H9 (cell line): ENCODE results near the gene NEAT1. TPM values are rescaled to one million over a fixed set of nuclear protein-coding genes. Genes with fewer than 3 reads are reported as not detected.
A peak's percentile ranks its signal among the peaks of the same experiment; 100 is the strongest.

Experiments used
- DNase-seq: peaks from one replicate; pipeline ENCODE4 v3.0.0-alpha.2; 2017
- H2AFZ ChIP-seq: one replicate; pipeline ENCODE4 v1.6.1; 2013; ENCODE audit warnings: mild to moderate bottlenecking, low read length, control low read depth, moderate library complexity
- H2AK5ac ChIP-seq: 2 replicates; pipeline ENCODE4 v1.6.1; 2013; ENCODE audit warnings: low read length, control low read depth, mixed read lengths; ENCODE audit not compliant: insufficient read length
- H2BK120ac ChIP-seq: one replicate; pipeline ENCODE4 v1.6.1; 2013; ENCODE audit warnings: low read depth, mild to moderate bottlenecking, low read length, control low read depth, inconsistent platforms; ENCODE audit not compliant: poor library complexity, severe bottlenecking
- H2BK12ac ChIP-seq: 2 replicates; pipeline ENCODE4 v1.6.1; 2013; ENCODE audit warnings: low read length, control low read depth, mixed read lengths, low read depth; ENCODE audit not compliant: insufficient read length
- H2BK15ac ChIP-seq: 2 replicates; pipeline ENCODE4 v1.6.1; 2013; ENCODE audit warnings: low read depth, low read length, control low read depth
- H2BK20ac ChIP-seq: one replicate; pipeline ENCODE4 v1.6.1; 2013; ENCODE audit warnings: low read depth, mild to moderate bottlenecking, low read length, control low read depth, inconsistent platforms; ENCODE audit not compliant: poor library complexity, severe bottlenecking
- H2BK5ac ChIP-seq: 2 replicates; pipeline ENCODE4 v1.6.1; 2013; ENCODE audit warnings: low read length, control low read depth, mixed read lengths; ENCODE audit not compliant: insufficient read length
- H3K14ac ChIP-seq: 2 replicates; pipeline ENCODE4 v1.6.1; 2013; ENCODE audit warnings: low read length, control low read depth; ENCODE audit not compliant: insufficient read depth
- H3K18ac ChIP-seq: 2 replicates; pipeline ENCODE4 v1.6.1; 2013; ENCODE audit warnings: low read depth, mild to moderate bottlenecking, mixed read lengths, low read length, control low read depth; ENCODE audit not compliant: insufficient read length
- H3K23ac ChIP-seq: 2 replicates; pipeline ENCODE4 v1.6.1; 2013; ENCODE audit warnings: low read length, control low read depth, mixed read lengths, low read depth; ENCODE audit not compliant: insufficient read length
- H3K23me2 ChIP-seq: 2 replicates; pipeline ENCODE4 v1.6.1; 2013; ENCODE audit warnings: low read depth, mild to moderate bottlenecking, mixed read lengths, low read length, control low read depth; ENCODE audit not compliant: insufficient read length, poor library complexity, severe bottlenecking
- H3K27ac ChIP-seq: 2 replicates; pipeline ENCODE4 v1.5.1; 2013; ENCODE audit warnings: low read length, control low read depth, mixed read lengths, low read depth; ENCODE audit not compliant: insufficient read length
- H3K27me3 ChIP-seq: 2 replicates; pipeline ENCODE4 v1.6.1; 2013; ENCODE audit warnings: low read length, control low read depth, inconsistent platforms; ENCODE audit not compliant: insufficient read depth
- H3K4ac ChIP-seq: 2 replicates; pipeline ENCODE4 v1.6.1; 2013; ENCODE audit warnings: low read depth, mild to moderate bottlenecking, control low read depth, inconsistent platforms, low read length, moderate library complexity
- H3K4me1 ChIP-seq: 2 replicates; pipeline ENCODE4 v1.6.1; 2013; ENCODE audit warnings: low read length, control low read depth, inconsistent platforms; ENCODE audit not compliant: insufficient read depth
- H3K4me2 ChIP-seq: 2 replicates; pipeline ENCODE4 v1.6.1; 2013; ENCODE audit warnings: low read length, control low read depth, mixed read lengths; ENCODE audit not compliant: insufficient read length, insufficient read depth
- H3K56ac ChIP-seq: 2 replicates; pipeline ENCODE4 v1.6.1; 2013; ENCODE audit warnings: low read depth, mild to moderate bottlenecking, mixed read lengths, low read length, control low read depth; ENCODE audit not compliant: insufficient read length
- H3K79me1 ChIP-seq: 2 replicates; pipeline ENCODE4 v1.6.1; 2013; ENCODE audit warnings: low read depth, mild to moderate bottlenecking, moderate library complexity, low read length, control low read depth, inconsistent platforms; ENCODE audit not compliant: insufficient read depth, poor library complexity, severe bottlenecking
- H3K79me2 ChIP-seq: 2 replicates; pipeline ENCODE4 v1.6.1; 2013; ENCODE audit warnings: low read length, control low read depth, inconsistent platforms; ENCODE audit not compliant: insufficient read depth
- H3K9ac ChIP-seq: 2 replicates; pipeline ENCODE4 v1.6.1; 2013; ENCODE audit warnings: low read length, control low read depth, mixed read lengths; ENCODE audit not compliant: insufficient read length; ENCODE audit errors: extremely low read depth
- H3K9me3 ChIP-seq: one replicate; pipeline ENCODE4 v1.6.1; 2013; ENCODE audit warnings: low read depth, low read length, inconsistent platforms; ENCODE audit not compliant: control insufficient read depth
- H3T11ph ChIP-seq: one replicate; pipeline ENCODE4 v1.6.1; 2013; ENCODE audit warnings: mild to moderate bottlenecking, low read length, control low read depth, inconsistent platforms
- H4K20me1 ChIP-seq: one replicate; pipeline ENCODE4 v1.6.1; 2013; ENCODE audit not compliant: control insufficient read depth, insufficient read length, insufficient read depth
- H4K5ac ChIP-seq: 2 replicates; pipeline ENCODE4 v1.6.1; 2013; ENCODE audit warnings: low read depth, mild to moderate bottlenecking, mixed read lengths, low read length, control low read depth; ENCODE audit not compliant: insufficient read length
- H4K8ac ChIP-seq: replicated peaks from 2 replicates; pipeline ENCODE4 v1.6.1; 2013; ENCODE audit warnings: low read length, control low read depth, mixed read lengths, low read depth; ENCODE audit not compliant: insufficient read length
- H4K91ac ChIP-seq: 2 replicates; pipeline ENCODE4 v1.6.1; 2013; ENCODE audit warnings: low read depth, mild to moderate bottlenecking, moderate library complexity, mixed read lengths, low read length, control low read depth; ENCODE audit not compliant: insufficient read length
- H3K27ac Mint-ChIP-seq, 3 experiments: 2 replicates in 2 of 3; 3 replicates in 1 of 3; pipeline ENCODE4 v1.8.0; 2020 to 2021; ENCODE audit warnings: mixed read lengths in 3 of 3, mild to moderate bottlenecking in 1 of 3, moderate library complexity in 1 of 3
- H3K27me3 Mint-ChIP-seq: 2 replicates; pipeline ENCODE4 v1.8.0; 2021; ENCODE audit warnings: low read depth, mild to moderate bottlenecking, moderate library complexity, mixed read lengths
- H3K36me3 Mint-ChIP-seq, 3 experiments: 2 replicates in 2 of 3; 3 replicates in 1 of 3; pipeline ENCODE4 v1.8.0; 2020 to 2021; ENCODE audit warnings: low read depth in 3 of 3, mixed read lengths in 3 of 3; ENCODE audit not compliant: insufficient read depth in 1 of 3
- H3K4me1 Mint-ChIP-seq, 2 experiments: 2 replicates each; pipeline ENCODE4 v1.8.0; 2020; ENCODE audit warnings: mixed read lengths in 2 of 2
- H3K4me3 Mint-ChIP-seq, 2 experiments: 2 replicates in 1 of 2; 3 replicates in 1 of 2; pipeline ENCODE4 v1.8.0; 2020 to 2021; ENCODE audit warnings: mild to moderate bottlenecking in 2 of 2, mixed read lengths in 2 of 2, moderate library complexity in 1 of 2
- H3K9me3 Mint-ChIP-seq, 2 experiments: 2 replicates in 1 of 2; 3 replicates in 1 of 2; pipeline ENCODE4 v1.8.0; 2020; ENCODE audit warnings: mild to moderate bottlenecking in 2 of 2, mixed read lengths in 2 of 2, moderate library complexity in 1 of 2
- CTCF ChIP-seq: fragments of 200-600 bp; sonication (generic); conservative IDR thresholded peaks from 3 replicates; pipeline ENCODE4 v1.8.0; 2021; ENCODE audit warnings: antibody characterized with exemption, mild to moderate bottlenecking
- WGBS: extraction: QIAGEN DNeasy Blood & Tissue Kit; methylation state at CpG from one replicate; pipeline ENCODE4 v1.1.7; 2013; ENCODE audit warnings: missing lambda C conversion rate, low lambda C conversion rate, mixed read lengths; ENCODE audit not compliant: insufficient read length; ENCODE audit errors: extremely low coverage; 5-methylcytosine and 5-hydroxymethylcytosine counted together
- total RNA-seq: library from RNA; stranded (reverse); gene quantifications from 2 replicates; pipeline ENCODE4 v1.2.1, GENCODE V29; 2021

Gene NEAT1
- total RNA-seq, 1 experiment from 2014 or later: 12.7 TPM

- no peak overlapping the region for H2BK120ac ChIP-seq
- no peaks in the 10 kb centered on the region for H3K79me1 ChIP-seq
- no peak overlapping the region for H3K23ac ChIP-seq
- H3K27me3 Mint-ChIP-seq: peaks cover 4% of the 10 kb centered on the region
- H3K4me1 Mint-ChIP-seq: peaks cover 36 to 38% of the 10 kb centered on the region in 2 experiments
- no peaks in the 10 kb centered on the region for H3K9me3 ChIP-seq
- no peaks in the 10 kb centered on the region for H3K36me3 Mint-ChIP-seq
- H4K5ac ChIP-seq: no peak overlapping the region
- TF ChIP-seq CTCF: peak; percentile 57
- H3K4ac ChIP-seq: no peak overlapping the region; the same call in 1 of the 2 replicates
- H3K27ac Mint-ChIP-seq: peak overlapping the region; percentile 48 to 78 (median 69); a peak in 4 of 7 replicates
- H3K4me2 ChIP-seq: no peak overlapping the region
- no peak overlapping the region for H3K14ac ChIP-seq
- H3K4me3 Mint-ChIP-seq: peak overlapping the region in 1 of 2 experiments; percentile 27; a peak in 2 of 5 replicates
- no peak overlapping the region for H2BK20ac ChIP-seq
- WGBS: no CpG with 5 or more reads among the region's 11 CpGs
- no peaks in the 10 kb centered on the region for H3K79me2 ChIP-seq
- H2BK5ac ChIP-seq: no peak overlapping the region
- peaks cover 10% of the 10 kb centered on the region for H3K23me2 ChIP-seq
- H4K91ac ChIP-seq: no peak overlapping the region
- no peak overlapping the region for H3K9ac ChIP-seq
- H3K18ac ChIP-seq: no peak overlapping the region
- H3K9me3 Mint-ChIP-seq: no peaks in the 10 kb centered on the region; a peak in 2 of 5 replicates
- H2BK15ac ChIP-seq: no peak overlapping the region
- no peaks in the 10 kb centered on the region for H4K20me1 ChIP-seq
- H3T11ph ChIP-seq: no peak overlapping the region
- H3K27ac ChIP-seq: no peak overlapping the region
- no peak overlapping the region for H4K8ac ChIP-seq
- H3K4me1 ChIP-seq: peaks cover 10% of the 10 kb centered on the region
- no peak overlapping the region for H3K56ac ChIP-seq
- peak; percentile 76 for DNase-seq
- H3K27me3 ChIP-seq: no peaks in the 10 kb centered on the region
- no peak overlapping the region for H2AFZ ChIP-seq
- no peak overlapping the region for H2AK5ac ChIP-seq
- peak overlapping the region; percentile 6 for H2BK12ac ChIP-seq
These were observed 56.9 kb downstream of the NEAT1 start for GRCh38 chr11:65479184-65480145.
